Inflammatory macrophage (primary cell): Measurements from ENCODE around the gene GATD1.

Experiments
- DNase-seq, 2 donors: peaks; one replicate each; pipeline ENCODE4 v3.0.0-alpha.2; 2020 to 2022

The GATD1 gene

DNA sequence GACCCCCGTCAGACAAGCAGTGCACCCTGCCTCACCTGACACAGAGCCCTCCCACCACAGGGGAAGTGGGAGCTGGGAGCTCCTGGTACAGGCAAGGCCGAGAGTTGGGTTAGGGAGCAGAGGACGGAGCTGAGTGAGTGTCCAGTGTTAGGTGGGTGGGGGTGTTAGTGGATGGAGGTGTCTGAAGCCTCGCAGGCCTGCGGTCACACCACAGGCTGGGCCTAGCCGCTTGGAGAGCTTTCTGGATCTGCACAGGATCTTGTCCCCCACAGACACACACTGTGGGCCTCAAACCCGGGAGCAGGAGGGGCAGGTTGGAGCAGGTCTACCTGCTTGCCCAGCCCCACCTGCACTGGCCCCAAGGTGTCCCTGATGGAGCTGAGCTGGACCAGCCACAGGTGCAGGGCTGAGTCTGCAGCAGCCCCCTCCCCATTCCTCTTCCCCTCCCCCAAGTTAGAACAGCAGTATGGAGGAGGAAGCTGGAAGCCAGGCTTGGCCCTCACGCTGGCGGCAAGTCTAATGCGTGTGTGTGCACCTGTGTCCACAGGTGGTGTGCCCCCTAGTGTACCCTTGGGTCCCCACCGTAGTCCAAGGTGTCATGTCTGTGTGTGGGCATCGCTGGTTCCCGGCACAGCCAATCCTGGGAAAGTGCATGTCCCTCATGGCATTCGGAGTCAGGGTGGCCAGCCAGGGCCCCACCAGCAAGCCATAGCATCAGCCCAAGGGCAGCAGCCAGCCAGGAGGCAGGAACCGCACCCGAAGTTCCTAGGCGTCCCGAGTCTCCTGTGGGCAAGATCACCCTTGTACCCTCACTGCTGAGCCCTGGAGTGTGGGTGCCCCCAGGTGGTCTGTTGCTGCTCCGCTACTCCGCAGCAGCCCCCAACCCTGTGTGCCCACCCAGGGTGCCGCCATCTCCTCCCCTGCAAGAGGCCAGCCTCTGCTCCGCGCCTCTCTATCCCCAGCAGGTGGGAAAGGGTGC is 2.0 kb upstream of the GATD1 start:
- no peak for DNase-seq

DNA sequence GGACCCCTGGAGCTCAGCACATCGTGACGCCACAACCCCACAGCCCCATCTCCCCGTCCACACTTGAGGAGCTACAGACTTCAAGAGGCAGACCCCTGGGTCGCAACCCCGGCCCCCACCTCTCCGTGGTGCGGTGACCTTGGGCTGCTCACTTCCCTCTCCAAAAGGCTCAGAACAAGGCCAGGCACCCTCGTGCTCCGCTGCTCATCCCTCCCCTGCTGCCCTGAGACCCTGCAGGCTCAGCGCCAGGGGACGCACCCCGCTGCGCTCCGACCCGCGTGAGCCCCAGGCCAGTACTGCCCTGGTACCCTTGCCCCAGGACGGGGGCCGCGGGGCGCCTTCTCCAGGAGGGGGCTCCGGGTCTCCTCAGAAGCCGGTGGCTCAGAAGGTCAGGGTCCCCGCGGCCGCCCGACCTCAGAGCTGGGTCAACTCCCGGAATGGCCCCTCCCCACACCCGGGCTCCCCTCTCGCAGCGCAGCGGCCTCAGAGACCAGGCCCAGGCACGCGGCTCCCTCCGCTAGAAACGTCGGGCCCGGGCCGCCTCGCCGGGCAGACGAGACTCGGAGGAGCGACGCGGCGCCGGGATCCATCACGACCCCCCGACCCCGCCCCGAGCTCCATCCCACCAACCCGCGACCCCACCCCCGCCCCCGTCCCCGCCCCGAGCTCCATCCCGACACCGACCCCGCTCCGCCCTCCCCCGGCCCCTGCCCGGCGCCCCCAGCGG is 563 bp downstream of the GATD1 start:
- DNase-seq: peak; percentile 13 to 50

GRCh38 chr11:776263-776560 is 1.1 kb downstream of the GATD1 start:
- DNase-seq: no peak

GRCh38 chr11:774873-775592 is 2.3 kb downstream of the GATD1 start:
- no peak for DNase-seq

DNA sequence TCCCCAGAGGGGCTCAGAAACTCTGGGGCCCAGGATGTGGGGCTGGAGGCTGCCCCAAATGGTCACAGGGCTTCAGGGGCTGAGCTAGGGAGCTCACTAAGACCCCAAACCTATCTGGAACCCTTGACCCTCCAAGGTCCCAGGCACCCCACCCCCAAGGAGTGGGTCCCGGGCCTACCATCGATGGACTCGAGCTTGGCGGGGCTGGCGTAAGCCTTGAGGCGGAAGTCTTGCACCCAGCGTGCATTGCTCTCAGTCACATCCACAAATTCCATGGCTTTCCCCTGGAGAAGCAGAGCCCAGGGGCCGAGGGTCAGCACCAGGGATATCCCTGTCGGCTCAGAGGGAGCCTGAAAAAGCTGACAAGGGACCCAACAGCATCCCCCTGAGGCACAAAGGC is 3.5 kb downstream of the GATD1 start:
- no peak for DNase-seq

DNA sequence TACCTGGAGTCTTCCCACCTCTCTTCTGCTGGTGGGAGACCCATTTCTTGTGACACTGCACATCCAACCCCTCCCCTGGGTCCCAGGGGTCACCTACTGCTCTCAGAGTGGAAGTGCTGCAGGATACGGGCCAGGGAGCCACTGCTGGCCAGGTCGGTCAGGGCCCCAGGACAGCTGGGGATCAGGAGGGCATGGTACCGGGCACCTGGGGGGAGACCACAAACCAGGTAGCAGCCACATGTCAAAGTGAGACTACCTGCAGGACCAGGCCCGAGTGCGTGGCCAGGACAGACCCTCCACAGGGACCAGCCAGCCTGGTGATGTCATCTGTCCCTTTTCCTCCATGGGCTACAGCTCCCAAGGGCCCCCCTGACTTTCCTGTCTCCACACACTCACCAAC is 3.9 kb downstream of the GATD1 start:
- DNase-seq: no peak

GRCh38 chr11:772429-773390 is 4.6 kb downstream of the GATD1 start:
- no peak for DNase-seq

DNA sequence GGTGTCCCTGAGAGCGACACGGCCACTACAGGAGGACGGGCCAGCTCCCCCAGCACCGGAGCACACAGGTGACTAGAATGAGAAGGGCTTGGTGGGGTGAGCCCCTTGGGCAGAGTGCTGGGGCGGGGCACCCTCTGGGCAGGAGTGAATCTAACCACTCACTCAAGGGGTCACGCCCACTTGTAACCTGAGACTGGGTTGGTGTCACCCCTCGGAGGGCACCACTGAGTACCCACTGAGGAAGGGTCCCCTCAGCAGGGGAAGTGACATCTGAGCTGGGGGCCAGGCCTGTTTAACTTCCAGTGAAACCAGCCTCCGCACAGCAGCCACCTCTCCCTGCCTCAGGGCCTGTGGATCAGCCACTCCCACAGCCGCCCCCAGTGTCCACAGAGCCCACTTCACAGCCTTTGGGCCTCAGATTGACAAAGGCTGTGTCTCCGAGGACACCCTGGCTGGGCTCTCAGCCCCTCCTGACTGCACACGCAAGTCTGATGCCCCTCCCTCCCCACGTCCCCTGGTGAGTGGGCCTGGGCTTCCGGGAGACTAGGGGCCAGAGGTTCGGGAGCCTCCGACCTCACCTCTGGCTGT is 5.6 kb downstream of the GATD1 start:
- no peak for DNase-seq

GRCh38 chr11:770642-771616 is 6.4 kb downstream of the GATD1 start:
- no peak for DNase-seq

- DNase-seq: no peak
Observed at GRCh38 chr11:769887-770641, 7.2 kb downstream of the GATD1 start.

GRCh38 chr11:767238-767637 is 10.0 kb downstream of the GATD1 start:
- no peak for DNase-seq

- no peak for DNase-seq
Observed at GRCh38 chr11:766936-767210, 10.4 kb downstream of the GATD1 start.

- DNase-seq: peak; percentile 50 to 69
Observed at GRCh38 chr11:766106-766935, 11.0 kb downstream of the GATD1 start.

DNA sequence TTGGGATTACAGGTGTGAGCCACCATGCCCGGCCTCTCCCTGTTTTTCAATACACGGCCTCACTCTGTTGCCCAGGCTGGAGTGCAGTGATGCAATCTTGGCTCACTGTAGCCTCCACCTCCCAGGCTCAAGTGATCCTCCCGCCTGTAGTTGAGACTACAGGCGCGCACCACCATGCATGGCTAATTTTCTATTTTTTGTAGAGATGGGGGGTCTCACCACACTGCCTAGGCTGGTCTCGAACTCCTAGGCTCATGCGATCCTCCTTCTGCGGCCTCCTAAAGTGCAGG is 11.5 kb downstream of the GATD1 start:
- no peak for DNase-seq

- peak; percentile 35 to 56 for DNase-seq
Observed at GRCh38 chr11:765025-765801, 12.1 kb downstream of the GATD1 start.

GRCh38 chr11:764322-765024 is 12.8 kb downstream of the GATD1 start:
- no peak for DNase-seq

DNA sequence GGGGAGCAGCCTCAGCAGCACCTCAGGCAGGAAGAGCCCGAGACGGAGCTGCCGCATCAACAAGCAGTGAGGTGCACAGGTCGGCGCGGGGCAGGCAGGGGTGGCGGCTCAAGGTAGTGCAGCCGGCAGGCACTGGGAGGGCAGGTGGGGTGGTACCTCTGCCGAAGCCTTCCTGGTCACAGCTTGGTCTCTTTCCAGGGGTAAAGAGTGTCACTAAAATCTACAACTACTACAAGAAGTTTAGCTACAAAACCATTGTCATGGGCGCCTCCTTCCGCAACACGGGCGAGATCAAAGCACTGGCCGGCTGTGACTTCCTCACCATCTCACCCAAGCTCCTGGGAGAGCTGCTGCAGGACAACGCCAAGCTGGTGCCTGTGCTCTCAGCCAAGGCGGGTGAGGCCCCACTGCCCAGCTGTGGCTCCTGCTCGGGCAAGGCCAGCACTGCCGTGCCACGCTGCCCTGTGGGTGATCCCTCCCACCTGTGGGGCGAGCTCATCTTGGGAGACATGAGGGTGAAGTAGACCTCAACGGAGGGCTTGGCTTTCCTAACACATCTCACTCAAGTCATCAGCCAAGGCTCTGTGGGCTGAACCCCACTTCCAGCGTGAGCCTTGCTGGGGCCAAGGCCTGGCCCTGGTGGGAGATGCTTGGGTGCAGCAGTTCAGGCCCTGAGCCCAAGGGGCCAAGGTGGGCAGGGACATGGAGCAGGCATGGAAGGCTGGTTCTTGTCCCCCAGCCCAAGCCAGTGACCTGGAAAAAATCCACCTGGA is 13.6 kb downstream of the GATD1 start:
- DNase-seq: no peak
